Islet of Langerhans (tissue), 1 donor: ENCODE data around the gene POLE.

Experiments
- FAIRE-seq: peaks from one replicate; lab custom pipeline; 2011; peaks lifted over from hg19 to GRCh38; lab: Jason Lieb, UNC

POLE gene

DNA sequence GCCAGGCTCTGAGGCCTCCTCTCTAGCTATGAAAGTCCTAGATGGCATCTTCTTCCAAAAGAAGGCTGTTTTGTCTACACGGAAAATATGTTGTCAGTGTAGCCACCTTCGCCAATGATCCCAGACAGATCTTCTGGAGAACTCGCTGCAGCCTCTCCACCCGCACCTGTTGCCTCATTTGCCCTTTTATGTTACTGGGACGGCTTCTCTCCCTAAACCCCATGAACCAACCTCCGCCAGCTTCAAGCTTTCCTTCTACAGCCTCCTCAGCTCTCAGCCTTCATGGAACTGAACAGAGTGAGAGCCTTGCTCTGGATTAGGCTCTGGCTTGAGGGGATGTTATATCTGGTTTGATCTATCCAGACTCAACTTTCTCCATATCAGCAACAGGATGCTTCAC lies 57.8 kb downstream of the POLE start:
- no peak for FAIRE-seq

DNA sequence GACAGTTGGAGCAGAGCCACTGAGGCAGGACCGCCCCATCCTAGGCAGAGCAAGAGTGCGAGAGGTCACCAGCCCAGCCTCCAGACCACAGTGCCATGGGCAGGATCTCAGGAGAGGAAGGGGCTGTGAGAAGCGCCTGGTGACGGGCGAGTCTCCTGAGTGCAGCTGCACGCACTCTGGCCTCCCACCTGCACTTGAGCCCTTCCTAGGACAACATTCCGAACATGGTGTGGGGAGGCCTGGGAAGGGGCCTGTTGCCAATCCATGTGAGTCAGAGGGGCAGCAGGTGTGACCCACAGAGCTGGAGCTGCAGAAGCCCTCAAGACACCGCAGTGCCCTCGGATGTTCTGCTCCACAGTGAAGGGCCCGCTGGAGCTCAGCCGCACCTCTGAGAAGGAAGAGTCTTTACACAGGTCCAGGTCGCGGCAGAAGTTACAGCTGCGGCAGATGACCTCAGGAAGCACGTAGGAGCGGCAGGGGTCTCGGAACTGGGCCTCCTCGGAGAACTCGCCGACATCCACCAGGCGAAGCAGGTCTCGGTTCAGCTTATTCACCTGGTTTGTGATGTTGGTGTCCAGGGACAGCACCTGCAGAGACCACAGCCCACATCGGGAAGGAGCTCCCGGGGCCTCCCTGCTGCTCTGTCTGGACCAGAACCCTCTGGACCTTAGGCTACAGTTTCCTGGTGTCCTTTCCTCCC lies 61.3 kb downstream of the POLE start:
- FAIRE-seq, result no peak

DNA sequence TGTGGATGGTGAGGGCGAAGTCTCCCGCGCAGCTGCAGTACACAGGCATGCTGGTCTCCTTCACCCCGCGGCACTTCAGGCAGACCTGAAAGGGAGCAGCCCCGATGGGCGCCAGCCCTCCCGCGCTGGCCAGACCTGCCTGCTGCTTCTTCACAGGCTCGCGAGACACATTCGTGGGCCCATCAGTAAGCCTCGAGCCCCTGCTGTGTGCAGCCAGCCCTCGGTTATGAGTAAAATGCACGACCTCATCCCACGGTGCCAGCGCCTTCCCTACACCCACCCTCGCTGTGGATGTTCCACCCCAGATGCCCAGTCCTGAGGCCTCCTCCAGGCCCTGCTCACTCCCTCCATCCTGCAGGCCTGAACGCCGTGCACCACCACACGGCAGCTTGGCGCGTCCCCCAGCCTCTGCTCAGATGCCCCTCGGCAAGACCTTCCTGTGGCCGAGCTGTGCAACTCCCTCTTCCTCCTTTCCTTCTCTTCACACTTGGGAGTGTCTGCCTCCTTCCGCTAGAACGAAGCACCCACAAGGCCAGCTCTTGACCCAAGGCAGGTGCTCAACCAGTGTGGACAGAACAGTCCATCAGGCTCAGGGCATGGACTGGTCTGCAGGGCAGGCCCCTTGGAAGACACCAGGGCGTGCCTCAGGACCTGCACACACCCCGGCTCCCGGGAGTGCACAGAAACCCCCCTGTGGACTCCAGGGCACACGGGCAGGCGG lies 62.1 kb downstream of the POLE start:
- no peak for FAIRE-seq

DNA sequence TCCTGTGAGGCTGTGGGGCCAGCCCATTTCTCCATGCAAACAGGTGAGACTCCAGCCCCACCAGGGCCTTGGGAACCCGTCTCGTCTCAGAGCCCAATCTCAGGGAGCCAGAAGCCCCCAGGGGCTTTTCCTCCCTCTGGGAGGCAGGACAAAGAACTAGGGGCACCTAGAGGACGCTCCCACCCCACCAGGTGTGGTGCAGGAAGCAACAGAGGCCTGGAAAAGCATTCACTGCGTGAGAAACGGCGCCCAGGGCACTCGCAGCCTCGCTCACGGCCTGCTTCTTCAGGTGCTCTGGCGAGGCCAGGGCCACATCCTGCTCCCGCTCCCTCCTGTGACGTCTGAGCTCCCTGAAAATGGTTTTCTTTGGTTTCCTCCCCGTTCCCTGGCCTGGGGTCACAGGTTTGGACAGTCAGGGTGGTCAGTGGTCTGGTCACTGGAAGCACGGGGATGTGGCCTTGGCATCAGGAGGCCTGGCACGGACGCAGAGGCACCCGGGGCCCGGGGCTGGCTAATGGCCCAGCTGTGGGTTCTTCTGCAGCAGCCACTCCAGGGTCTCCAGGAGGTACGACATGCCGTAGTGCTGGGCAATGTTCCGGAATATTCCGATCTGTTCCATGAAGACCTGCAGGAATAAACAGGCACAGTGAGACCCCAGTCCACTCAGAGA lies 62.8 kb downstream of the POLE start:
- no peak for FAIRE-seq

DNA sequence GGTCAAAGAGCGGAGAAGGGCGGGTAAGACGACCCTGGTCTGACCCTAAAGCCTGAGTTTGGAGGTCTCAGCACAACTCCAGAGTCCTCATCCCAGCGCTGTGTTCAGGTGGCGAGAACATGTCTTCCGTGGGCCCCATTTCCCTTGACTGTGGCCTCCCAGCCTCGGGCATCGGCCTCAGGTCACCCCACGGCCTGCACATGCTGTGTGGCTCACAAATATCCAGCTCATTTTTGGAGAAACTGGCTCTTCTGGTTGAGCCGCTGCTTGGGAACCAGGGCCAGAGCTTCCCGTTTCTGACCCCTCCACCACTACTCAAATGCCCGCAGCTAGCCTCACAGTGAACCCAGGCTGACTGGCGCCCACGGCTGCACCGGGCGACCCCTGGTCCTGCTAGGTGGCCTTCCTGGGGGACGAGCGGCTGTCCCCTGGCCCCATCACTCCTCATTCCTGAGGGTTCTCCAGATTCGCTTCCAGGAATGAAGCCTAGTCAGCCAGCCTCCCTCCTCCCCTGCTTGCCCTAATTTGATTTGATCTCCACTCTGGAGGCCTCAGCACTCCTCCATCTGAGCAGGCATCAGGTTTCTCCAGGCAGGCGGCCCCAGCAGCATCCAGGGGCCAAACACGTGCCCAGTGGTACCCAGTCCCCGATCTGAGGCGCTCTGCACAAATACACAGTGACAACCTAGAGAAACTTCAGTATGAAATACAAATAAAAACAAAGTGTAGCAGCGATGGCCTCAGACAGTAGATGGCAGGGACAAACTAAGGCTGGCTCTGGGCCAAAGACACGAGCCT lies 63.9 kb downstream of the POLE start:
- FAIRE-seq, result no peak

DNA sequence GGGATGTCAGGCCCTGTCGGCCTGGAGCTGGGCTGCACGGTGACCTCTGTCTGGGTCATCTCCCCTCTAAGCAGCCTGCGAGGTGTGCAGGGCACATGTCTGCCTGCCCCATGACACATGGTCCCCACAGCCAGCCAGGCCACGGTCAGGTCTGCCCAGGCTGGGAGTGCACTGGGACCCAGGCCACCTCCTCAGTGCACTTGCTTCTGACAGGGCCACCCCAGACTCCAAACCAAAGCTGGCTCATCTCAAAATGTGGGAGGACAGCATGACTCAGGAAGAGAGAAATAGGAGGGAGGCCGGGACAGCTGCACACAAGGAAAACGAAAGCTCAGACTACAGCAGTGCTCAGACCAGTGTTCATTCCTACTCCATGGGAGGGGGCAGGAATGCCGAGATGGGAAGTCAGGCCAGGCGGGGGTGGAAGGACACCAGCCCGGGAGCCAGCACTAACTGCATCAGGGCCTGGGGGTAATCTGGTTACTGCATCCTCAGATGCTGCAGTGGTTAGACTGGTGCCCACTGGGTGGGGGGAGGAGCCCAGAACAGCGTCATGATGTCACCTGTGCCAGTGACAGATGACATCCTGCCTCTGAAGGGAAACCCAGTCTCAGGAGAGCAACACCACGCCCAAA lies 64.6 kb downstream of the POLE start:
- FAIRE-seq, result no peak

DNA sequence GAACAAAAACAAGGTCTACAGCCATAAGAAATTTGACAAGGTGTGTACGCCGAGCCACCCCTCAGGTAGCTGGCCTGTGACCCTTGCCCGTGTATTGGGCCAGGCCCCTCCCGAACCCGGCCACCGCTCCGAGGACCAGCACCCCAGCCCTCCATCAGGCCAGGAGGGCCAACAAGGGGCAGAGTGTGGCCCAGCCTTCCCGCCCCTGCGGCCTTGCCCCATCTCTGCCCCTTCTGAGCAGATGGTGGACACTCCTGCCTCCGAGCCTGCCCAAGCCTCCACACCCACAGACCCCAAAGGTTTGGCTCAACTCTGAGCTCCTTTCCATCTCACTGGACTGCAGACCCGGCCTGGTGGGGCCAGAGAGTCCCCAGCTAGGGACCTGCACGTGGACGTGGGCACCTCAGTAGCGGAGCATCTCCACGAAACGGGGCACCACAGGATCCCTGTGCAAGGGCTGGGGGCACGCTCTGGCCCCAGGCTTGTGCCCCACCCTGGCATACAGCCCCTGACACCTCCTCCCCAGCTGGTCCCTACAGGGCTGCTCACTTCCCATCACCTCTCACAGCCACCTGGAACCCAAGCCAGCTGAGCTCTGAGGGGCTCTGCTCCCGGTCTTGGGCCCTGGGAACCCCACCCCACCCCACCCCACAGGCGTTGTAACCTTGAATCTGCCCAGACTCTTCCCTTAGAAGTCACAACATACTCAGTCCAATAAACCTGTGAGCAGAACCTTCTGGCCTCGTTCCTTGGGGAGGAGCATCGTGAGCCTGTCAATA lies 65.3 kb downstream of the POLE start:
- FAIRE-seq, result no peak

DNA sequence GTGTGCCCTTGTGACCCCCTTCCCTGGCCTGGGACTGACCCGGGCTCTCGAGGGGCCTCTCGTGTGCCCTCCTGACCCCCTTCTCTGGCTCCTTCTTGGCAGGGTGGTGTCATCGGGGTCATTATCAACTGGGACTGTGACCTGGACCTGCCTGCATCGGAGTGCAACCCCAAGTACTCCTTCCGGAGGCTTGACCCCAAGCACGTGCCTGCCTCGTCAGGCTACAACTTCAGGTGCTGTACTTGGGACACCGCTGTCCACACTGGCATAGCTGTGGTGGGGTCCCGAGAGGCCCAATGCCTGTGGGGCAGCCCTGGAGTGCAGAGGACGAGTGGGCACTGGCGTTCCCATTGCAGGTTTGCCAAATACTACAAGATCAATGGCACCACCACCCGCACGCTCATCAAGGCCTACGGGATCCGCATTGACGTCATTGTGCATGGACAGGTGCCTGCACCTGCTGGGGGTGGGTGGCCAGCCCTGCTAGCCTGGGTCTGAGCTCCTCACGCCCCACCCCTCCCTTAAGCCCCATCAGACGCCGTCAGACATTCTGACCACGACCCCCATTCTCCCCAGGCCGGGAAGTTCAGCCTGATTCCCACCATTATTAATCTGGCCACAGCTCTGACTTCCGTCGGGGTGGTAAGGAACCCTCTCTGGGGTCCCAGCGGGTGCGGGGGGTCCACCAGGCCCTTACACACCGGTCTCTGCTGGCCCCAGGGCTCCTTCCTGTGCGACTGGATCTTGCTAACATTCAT lies 66.1 kb downstream of the POLE start:
- FAIRE-seq, result no peak

DNA sequence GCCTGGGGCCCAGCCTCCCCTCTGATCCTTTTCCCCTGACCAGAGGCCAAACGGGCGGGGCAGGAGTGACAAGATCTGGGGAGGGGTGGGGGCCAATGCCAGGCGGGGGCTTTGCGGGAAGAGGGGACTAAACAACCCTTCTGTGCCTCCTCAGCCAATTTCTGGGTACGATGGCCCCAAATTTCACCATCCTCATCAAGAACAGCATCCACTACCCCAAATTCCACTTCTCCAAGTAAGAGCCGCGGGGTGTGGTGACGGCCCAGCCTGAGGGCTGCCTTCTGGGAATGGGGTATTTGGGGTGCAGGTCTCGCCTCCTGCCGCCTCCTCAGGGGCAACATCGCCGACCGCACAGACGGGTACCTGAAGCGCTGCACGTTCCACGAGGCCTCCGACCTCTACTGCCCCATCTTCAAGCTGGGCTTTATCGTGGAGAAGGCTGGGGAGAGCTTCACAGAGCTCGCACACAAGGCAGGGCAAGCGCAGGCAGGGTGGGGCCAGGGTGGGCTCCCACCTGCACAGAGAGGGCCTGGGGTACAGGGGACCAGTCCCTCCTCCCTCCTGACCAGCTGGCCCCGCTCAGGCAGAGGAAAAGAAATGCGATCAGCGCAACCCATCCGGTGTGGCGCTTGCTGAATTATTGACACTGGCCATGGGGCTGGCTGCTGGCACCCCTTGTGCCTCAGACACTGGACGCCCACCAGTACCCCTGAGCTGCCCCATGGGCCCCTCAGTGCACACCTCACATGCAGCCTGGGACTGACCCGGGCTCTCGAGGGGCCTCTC lies 66.8 kb downstream of the POLE start:
- no peak for FAIRE-seq

DNA sequence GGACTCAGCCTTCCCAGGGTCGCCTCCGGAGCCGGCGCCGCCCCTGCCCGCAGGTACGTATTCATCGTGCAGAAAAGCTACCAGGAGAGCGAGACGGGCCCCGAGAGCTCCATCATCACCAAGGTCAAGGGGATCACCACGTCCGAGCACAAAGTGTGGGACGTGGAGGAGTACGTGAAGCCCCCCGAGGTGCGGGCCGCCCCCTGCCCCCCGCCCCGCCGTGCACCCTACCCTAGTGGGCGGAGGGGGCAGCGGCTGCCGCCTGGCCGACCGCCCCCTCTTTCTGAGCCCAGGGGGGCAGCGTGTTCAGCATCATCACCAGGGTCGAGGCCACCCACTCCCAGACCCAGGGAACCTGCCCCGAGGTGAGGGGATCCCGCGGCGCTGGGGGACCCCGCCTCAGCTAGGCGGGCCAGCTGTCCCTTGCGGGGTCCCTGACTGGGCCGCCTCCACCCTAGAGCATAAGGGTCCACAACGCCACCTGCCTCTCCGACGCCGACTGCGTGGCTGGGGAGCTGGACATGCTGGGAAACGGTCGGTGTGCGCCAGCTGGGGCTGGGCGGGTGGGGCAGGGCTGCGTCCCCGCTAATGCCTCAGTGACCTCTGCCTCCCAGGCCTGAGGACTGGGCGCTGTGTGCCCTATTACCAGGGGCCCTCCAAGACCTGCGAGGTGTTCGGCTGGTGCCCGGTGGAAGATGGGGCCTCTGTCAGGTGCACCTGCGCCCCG lies 67.6 kb downstream of the POLE start:
- no peak for FAIRE-seq

DNA sequence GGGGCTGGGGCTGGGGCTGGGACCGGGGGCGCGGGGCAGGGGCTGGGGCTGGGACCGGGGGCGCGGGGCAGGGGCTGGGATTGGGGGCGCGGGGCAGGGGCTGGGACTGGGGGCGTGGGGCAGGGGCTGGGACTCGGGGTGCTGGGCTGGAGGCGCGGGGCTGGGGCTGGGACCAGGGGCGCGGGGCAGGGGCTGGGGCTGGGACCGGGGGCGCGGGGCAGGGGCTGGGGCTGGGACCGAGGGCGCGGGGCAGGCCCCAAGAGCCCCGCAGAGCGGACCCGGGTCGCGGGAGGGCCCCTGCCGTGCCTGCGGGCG lies 68.1 kb downstream of the POLE start:
- FAIRE-seq, result no peak

DNA sequence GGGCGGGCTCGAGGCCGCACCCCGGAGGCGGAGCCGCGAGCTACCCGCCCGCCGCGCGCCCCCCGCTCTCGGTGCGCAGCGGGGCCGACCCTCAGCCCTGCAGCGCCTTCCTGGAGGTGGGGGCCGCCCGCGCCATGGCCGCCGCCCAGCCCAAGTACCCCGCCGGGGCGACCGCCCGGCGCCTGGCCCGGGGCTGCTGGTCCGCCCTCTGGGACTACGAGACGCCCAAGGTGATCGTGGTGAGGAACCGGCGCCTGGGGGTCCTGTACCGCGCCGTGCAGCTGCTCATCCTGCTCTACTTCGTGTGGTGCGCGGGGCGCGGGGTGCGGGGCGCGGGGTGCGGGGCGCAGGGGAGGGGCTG lies 68.5 kb downstream of the POLE start, which contains the start of gene P2RX2:
P2RX2 (plus strand) TSS at position 94 of the 361 bp plus-strand sequence; CDS start at position 135, 41 bp downstream.
- no peak for FAIRE-seq

DNA sequence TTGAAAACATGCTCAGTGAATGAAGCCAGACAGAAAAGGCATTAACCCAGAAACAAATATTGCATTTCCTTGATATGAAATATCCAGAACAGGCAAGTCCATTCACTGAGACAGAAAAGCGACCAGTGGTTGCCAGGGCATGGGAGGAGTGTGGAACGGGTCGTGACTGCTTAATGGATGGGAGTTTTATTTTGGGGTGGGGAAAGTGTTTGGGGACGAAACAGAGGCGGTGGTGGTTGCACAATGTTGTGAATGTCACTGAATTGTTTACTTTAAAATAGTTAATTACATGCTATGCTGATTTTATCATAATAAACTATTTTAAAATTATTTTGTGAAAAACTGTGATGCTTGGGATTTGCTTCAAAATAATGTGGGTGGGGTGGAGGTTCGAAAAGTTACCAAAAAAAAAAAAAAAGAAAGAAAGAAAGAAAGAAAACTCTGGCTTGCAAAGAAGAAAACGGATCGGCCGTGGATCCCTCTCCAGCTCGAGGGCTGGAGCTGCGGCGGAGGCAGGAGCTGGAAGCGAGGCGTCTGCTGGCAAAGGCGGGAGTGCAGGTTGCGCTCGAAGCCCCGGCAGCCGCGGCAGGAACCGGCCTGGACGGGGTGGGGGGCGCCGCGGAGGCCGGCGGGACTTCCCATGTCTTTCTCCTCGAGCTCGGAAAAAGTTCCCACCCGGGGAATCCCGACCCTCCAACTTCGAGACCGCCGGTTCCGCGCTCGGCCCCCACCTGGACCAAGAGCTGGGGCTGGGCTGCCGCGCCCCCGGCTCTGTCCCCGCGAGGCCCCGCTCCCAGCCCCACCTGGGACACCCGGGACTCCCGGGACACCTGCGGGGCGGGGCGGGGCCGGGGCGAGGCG lies 69.1 kb downstream of the POLE start:
- FAIRE-seq, result no peak

DNA sequence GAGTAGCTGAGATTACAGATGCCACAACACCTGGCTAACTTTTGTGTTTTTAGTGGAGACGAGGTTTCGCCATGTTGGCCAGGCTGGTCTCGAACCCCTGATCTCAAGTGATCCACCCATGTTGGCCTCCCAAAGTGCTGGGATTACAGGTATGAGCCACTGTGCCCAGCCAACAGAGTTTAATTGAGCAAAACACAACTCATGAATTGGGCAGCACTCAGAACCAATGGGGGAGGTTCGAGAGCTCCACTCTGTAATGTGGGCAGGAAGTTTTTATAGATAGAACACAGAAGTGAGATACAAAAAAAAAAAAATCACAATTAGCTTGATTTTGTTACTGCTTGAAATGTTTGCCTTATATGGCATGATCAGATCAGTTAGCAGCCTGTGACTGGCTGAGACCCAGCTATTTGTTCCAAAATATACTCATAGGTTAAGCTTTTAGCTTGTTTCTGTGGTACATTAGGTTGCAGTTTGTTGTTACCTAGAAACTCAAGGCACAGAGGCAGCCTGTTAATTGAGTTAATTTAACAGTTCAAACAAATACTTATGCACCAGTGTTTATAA lies 69.9 kb downstream of the POLE start:
- peak; percentile 92 for FAIRE-seq

DNA sequence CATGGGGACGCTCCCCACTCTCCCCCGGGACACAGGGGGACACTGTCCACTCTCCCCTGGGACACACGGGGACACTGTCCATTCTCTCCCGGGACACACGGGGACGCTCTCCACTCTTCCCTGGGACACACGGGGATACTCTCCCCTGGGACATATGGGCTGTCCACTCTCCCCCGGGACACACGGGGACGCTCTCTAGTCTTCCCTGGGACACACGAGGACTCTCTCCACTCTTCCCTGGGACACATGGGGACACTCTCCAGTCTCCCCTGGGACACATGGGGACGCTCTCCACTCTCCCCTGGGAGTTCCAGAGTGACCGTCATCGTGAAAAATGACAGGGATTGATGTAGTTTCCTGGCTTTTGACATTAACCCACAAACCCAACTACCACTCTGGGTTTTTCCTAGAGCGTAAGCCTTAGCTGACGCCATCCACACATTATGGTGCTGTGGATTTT lies 71.5 kb downstream of the POLE start:
- no peak for FAIRE-seq

DNA sequence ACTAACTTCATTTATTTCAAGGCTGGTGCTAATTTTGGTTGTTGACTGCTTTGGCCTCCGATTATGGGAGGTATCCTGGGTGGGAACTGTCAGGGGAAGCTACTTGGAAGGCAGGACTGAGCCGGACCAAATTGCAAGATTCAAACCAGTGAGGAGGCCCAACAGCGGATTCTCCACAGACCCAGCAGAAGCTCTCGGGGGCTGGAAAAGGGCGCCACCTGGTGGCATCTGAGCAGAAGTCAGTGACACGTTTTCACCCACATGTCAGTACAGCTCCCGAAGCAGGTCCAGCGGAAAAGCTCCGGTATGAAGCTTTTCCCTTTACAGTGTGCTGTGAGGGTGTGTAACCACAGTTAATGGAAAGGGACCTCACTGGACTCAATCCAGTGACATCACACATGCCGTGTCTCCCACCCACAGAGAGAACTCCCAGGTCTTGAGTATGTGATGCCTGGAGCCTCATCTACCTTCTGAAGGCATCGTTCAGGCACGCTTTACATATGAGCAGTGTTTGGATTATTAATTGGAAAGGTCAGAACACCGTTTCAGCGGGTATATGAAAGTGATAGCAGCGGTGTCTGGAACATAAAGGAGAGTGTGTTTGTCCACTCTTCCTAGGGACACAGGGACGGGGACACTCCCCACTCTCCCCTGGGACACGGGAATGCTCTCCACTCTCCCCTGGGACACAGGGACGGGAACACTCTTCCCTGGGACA lies 72.1 kb downstream of the POLE start:
- FAIRE-seq, result no peak

DNA sequence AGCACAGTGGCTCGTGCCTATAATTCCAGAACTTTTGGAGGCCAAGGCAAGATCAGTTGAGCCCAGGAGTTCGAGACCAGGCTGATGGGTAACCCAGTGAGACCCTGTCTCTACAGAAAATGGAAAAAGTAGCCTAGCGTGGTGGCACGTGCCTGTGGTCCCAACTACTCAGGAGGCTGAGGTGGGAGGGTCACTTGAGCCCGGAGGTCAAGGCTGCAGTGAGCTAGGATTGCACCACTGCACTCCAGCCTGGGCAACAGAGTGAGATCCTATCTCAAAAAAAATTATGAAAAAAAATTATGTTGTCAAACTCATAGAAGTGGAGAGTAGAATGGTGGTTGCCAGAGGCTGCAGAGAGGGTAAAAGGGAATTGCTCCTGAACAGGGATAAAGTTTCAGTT lies 73.1 kb downstream of the POLE start:
- no peak for FAIRE-seq
